Left hindlimb (tissue), 1 donor: ENCODE data around the gene DHRS9.
"Not testable (repeated sequence)": the region's sequence is repeated elsewhere in the genome, so short reads cannot be mapped to it uniquely, and the experiment has no call there.

ENCODE experiments used
- DNase-seq: peaks from one replicate; pipeline ENCODE4 v3.0.0-alpha.2; 2018

DHRS9 gene

DNA sequence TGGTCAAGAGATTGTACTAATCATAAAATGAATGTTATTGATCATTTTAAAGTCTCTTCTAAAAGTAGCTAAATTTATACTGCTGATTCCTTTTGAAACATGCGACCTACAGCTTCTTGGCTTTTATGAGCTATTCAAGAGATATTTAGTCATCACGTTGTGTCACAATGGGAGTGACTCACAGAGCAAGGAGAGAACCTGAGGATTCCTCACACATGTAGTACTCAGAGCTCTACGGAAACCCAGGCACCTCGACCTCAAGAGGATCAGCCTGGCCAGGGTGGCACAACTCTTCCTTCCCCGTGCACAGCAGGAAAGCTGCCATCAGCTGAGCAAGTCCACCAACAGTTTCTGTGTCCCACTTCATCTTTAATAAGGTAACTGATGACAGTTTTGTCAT, at the start of gene DHRS9:
Gene DHRS9, plus strand, starts transcription at position 223 of the 400 bp plus-strand sequence. CDS start 12,019 bp downstream, outside the sequence.
- no peak for DNase-seq

GRCh38 chr2:169023161-169023560, 46.2 kb upstream of the DHRS9 start:
- DNase-seq: no peak

GRCh38 chr2:169026056-169026455, 43.3 kb upstream of the DHRS9 start:
- no peak for DNase-seq

DNA sequence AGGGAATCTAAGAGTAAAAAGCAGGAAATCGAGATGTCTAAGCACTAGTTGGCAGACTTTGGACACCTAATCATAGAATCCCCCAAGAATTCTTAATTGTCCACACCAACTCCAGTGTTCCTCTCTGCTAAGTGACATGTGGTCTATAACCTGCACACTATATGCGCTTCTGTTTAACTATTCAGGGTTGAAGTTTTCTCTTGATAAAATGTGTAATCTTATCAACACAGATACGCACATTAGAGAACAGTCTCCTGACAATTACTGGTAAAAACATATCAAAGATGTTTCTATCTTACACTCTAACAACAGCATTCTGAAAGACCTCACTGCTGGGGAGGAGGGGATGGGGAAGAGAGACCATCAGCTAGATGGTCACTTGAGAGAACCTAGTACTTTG, 42.1 kb upstream of the DHRS9 start:
- DNase-seq: no peak

GRCh38 chr2:169029341-169029740, 40.0 kb upstream of the DHRS9 start:
- no peak for DNase-seq

DNA sequence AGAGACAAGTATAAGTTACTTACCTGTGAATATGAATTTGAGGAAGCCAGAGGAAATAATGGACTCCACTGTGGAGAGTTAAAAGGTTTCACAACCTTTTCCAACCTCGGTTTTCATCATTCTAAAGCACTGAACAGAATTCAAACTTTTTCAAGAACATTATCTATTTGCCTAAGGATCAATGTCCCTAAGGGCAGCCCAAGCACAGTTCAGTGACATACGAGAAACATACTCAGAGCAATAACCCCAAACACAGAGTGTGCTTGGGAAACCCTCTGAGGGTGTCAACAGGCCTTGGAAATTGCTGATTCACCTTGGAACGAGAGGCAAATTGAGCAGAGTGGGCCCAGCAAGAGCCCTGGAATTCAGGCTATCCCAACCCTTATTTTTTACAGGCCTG, 38.2 kb upstream of the DHRS9 start, which contains the start of gene ABCB11:
Gene ABCB11, minus strand, starts transcription at position 123 of the 400 bp plus-strand sequence. CDS start 13,199 bp downstream, outside the sequence.
- no peak for DNase-seq

DNA sequence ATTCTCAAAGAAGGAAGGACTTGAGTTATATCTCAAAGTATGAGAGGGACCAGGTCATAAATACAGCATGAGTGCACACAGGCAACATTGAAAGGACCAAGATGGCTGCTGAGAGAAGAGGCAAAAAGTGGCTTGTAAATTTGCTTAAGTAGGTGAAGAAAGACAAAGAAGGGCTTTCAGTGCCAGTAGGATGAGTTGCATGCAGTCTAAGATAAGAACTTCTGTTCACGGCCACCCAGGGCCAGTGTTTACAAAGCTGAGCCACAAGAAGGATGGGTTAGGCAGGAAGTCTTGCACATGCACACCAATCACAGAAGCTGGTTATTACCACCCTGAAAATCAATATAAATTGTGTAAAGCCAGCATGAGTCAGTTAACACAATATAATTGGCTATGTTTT, 35.1 kb upstream of the DHRS9 start:
- no peak for DNase-seq

- no peak for DNase-seq
Measured at GRCh38 chr2:169034984-169035544, 34.3 kb upstream of the DHRS9 start.

- DNase-seq: no peak
Measured at GRCh38 chr2:169035887-169036286, 33.5 kb upstream of the DHRS9 start.

GRCh38 chr2:169036736-169037440, 32.5 kb upstream of the DHRS9 start:
- no peak for DNase-seq

- no peak for DNase-seq
Measured at GRCh38 chr2:169038338-169038757, 31.0 kb upstream of the DHRS9 start.

DNA sequence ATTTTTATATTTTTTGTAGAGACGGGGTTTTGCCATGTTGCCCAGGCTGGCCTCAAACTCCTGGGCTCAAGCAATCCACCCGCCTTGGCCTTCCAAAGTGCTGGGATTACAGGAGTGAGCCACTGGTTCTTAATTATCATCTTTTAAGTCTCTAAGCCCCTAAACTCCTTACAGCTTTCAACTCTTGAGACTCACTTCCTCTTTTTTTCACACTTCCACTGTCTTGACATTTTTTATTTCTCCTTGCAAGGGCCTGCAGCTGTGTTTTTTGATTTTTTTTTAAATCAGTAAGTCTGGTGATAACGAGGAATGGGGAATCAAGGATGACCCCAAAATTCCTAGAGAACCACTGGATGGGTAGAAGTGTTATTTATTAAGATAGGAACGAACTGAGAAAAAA, 29.7 kb upstream of the DHRS9 start:
- no peak for DNase-seq

DNA sequence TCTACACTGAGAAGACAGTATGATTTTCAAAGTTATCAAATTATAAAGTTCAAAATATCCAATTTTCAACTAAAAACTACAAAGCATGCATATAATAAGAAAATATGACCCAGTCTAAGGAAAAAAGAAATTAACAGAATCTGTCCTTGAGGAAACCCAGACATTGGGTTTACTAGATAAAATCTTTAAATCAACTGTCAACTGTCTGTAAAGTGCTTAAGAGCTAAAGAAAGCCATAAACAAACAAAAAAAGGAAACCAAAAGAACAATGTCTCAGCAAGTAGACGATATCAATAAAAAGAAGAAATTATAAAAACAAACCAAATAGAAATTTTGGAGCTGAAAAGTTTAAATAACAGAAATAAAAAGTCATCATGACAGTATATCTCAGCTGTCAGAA, 27.8 kb upstream of the DHRS9 start:
- no peak for DNase-seq

DNA sequence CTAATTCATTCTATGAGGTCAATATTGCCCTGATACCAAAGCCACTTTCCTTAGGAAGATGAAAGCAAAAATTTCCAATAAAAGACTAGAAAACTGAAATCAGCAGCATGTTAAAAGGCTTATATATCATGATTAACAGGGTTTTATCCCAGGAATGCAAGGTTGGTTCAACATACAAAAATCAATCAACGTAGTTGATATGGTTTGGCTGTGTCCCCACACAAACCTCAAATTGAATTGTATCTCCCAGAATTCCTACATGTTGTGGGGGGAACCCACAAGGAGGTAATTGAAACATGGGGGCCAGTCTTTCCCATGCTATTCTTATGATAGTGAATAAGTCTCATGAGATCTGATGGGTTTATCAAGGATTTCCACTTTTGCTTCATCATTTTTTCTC, 26.5 kb upstream of the DHRS9 start:
- DNase-seq: no peak

DNA sequence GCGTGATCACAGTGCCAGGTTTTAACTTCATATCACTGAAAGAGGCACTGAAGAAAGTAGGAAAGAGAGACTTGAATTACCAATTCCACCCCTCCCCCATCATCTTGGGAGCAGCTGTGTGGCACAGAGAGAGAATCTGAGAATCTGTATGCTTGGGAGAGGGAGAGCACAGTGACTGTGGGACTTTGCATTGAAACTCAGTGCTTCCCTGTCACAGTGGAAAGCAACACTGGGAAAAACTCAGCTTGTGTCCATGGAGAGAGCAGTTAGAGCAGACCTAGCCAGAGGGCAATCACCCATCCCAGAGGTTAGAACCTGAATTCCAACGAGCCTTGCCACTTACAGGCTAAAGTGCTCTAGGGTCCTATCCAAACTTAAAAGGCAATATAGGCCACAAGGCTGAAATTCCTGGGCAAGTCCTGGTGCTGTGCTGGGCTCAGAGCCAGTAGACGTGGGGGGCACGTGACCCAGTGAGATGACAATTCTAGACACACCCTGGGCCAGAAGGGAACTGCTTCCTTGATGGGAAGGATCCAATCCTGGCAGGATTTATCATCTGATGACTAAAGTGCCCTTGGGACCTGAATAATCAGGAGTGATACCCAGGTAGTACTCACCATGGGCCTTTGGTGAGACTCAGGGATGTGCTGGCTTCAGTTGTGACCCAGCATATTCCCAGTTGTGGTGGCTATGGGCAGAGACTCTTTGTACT, 22.8 kb upstream of the DHRS9 start:
- no peak for DNase-seq

DNA sequence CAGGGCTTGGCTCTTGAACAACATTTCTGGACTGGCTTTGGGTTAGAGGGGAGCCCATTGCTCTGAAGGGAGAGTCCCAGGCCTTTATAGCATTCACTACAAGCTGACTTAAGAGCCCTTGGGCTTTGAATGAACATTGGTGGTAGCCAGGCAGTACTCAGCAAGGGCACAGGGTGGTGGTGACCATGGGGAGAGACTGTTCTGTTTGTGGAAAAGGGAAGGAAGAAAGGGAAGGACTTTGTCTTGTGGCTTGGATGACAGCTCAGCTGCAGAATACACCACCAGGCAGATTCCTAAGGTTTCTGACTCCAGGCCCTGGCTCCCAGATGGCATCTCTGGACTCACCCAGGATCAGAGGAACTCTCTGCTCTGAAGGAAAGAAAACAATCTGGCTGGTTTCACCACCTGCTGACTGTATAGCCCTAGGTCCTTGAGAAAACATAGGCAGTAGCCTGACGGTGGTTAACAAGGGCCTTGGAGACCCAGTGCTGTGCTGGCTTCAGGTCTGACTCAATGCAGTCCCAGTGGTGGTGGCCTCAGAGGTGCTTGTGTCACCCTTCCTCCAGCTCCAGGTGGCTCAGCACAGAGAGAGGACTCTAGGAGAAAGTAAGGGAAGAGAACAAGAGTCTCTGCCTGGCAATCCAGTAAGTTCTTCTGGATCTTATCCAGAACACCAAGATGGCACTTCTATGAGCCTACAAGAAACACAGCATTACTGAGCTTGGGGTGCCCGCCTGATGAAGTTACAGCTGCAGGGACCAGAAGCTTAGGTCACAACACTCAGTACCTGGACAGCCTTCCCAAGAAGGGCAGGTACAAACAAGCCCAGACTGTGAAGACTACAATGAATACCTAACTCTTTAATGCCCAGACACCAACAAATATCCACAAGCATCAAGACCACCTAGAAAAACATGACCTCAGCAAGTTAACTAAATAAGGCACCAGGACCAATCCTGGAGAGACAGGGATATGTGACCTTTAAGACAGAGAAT, 21.8 kb upstream of the DHRS9 start:
- no peak for DNase-seq

- no peak for DNase-seq
Measured at GRCh38 chr2:169049142-169049541, 20.2 kb upstream of the DHRS9 start.

DNA sequence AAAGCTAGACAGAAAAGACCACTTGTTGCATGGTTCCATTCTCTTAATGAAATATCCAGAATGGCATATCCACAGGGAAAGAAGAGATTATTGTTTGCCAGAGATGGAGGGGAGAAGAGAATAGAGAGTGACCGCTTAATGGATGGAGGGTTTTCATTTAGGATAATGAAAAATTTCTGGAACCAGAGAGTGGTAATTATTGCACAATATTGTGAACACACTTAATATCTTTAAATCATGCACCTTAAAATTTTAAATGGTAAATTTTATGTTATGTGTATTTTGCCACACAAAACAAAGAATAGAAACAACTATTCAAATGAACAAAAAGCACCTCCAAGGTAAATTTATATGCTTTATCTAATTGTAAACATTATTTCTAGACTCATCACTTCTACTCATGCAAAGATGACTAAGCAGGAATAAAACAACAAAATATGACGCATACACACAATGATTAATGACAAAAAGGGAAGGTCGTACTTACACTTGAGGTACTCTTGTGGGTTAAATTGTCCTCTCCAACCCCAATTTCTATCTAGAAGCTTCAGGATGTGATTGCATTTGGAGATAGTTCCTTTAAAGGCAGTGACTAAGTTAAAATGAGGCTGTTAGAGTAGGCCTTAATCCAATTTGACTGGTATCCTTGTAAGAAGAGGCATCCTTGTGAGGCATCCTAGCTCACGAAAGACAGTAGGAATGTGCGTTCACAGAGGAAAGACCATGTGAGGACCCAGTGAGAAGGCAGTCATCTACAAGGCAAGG, 18.7 kb upstream of the DHRS9 start:
- no peak for DNase-seq

GRCh38 chr2:169054575-169054974, 14.8 kb upstream of the DHRS9 start:
- not testable (repeated sequence) for DNase-seq

GRCh38 chr2:169064199-169064598, 5.2 kb upstream of the DHRS9 start:
- not testable (repeated sequence) for DNase-seq

- no peak for DNase-seq
Measured at GRCh38 chr2:169065422-169065821, 3.9 kb upstream of the DHRS9 start.
